Progenitor cell of endocrine pancreas (in vitro differentiated cells): ENCODE results near the gene ADORA3. TPM values are rescaled to one million over a fixed set of nuclear protein-coding genes. Genes with fewer than 3 reads are reported as not detected.

Experiments
- DNase-seq: peaks from one replicate; pipeline ENCODE4 v3.0.0; 2021; ENCODE audit warnings: low spot score; ENCODE audit not compliant: unreplicated experiment
- H3K27ac Mint-ChIP-seq: 2 replicates; pipeline ENCODE4 v1.8.0; 2021; ENCODE audit warnings: mild to moderate bottlenecking, moderate library complexity, mixed read lengths
- H3K27me3 Mint-ChIP-seq: 2 replicates; pipeline ENCODE4 v1.8.0; 2021; ENCODE audit warnings: mixed read lengths
- H3K36me3 Mint-ChIP-seq: 2 replicates; pipeline ENCODE4 v1.8.0; 2022; ENCODE audit warnings: mixed read lengths; ENCODE audit not compliant: insufficient read depth
- H3K4me1 Mint-ChIP-seq: 2 replicates; pipeline ENCODE4 v1.8.0; 2021; ENCODE audit warnings: low read depth, mixed read lengths
- H3K4me3 Mint-ChIP-seq: 2 replicates; pipeline ENCODE4 v1.8.0; 2021; ENCODE audit warnings: low read depth, mild to moderate bottlenecking, moderate library complexity, mixed read lengths
- H3K9me3 Mint-ChIP-seq: 2 replicates; pipeline ENCODE4 v1.8.0; 2021; ENCODE audit warnings: low read depth, mixed read lengths
- total RNA-seq: library from RNA; stranded (reverse); gene quantifications from 2 replicates; pipeline ENCODE4 v1.2.1, GENCODE V29; 2021
- TF ChIP-seq, protein P1 (sequence below): fragments of 200-600 bp; sonication (generic); IDR thresholded peaks from one replicate; pipeline ENCODE4 v1.5.0; 2021; ENCODE audit warnings: antibody characterized with exemption, mild to moderate bottlenecking; ENCODE audit not compliant: unreplicated experiment

Gene ADORA3
- total RNA-seq, 1 donor from 2014 or later: not detected

DNA sequence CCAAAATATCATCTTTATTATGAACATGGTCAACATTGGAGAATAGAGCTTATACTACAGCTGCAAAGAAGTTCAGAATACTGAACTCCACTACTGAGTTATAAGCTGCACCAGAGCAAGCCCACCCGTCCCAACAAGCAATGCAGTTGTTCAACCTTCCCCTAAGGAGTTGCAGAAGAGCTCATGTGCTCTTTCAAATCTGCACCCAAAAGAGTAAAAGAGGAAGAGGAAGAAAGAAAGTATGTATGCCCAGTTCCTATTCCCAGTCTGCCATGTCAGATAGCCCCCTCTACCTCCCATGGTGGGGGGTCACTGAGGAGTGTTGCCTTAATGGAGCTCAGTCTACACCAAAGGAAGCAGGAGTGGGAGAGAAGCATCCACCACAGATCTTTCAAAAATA is 22.8 kb downstream of the ADORA3 start:
- TF ChIP-seq, protein P1, sequence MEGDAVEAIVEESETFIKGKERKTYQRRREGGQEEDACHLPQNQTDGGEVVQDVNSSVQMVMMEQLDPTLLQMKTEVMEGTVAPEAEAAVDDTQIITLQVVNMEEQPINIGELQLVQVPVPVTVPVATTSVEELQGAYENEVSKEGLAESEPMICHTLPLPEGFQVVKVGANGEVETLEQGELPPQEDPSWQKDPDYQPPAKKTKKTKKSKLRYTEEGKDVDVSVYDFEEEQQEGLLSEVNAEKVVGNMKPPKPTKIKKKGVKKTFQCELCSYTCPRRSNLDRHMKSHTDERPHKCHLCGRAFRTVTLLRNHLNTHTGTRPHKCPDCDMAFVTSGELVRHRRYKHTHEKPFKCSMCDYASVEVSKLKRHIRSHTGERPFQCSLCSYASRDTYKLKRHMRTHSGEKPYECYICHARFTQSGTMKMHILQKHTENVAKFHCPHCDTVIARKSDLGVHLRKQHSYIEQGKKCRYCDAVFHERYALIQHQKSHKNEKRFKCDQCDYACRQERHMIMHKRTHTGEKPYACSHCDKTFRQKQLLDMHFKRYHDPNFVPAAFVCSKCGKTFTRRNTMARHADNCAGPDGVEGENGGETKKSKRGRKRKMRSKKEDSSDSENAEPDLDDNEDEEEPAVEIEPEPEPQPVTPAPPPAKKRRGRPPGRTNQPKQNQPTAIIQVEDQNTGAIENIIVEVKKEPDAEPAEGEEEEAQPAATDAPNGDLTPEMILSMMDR: no peak

DNA sequence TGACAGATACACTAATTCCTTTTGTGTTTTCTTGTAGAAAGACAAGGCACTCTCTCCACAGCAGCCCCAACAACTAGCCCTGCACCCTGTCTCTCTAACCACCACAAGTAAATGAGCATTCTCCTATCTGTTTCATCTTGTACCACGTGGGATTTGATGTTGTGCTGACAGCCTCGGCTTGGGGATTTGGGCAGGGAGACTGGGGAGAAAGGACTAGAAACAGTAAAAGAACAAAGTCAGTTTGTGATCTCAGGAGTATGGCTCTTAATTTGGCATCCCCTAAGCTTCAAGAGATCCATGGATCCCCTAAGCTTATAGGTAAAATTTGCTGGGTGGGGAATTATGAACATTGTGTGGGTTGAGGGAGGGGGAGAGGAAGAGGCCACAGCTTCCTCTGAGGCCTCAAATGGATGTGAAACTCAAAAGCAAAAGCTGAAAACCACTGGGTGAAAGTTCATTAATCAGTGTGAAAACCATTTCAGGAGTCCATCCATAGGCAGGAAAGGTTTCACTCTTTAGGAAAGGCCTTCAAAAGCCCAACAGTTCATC is 26.6 kb downstream of the ADORA3 start:
- H3K4me3 Mint-ChIP-seq: no peak overlapping the region
- TF ChIP-seq, protein P1: no peak
- H3K27me3 Mint-ChIP-seq: no peaks in the 10 kb centered on the region
- H3K4me1 Mint-ChIP-seq: no peaks in the 10 kb centered on the region
- peaks cover 4% of the 10 kb centered on the region for H3K36me3 Mint-ChIP-seq
- H3K27ac Mint-ChIP-seq: no peak overlapping the region
- H3K9me3 Mint-ChIP-seq: no peaks in the 10 kb centered on the region
- no peak for DNase-seq

More for the DNA sequence above, 22.8 kb downstream of the ADORA3 start:
- H3K4me3 Mint-ChIP-seq: no peak overlapping the region
- H3K27ac Mint-ChIP-seq: no peak overlapping the region
- H3K9me3 Mint-ChIP-seq: no peaks in the 10 kb centered on the region
- DNase-seq: no peak
- H3K4me1 Mint-ChIP-seq: peaks cover 4% of the 10 kb centered on the region
- no peaks in the 10 kb centered on the region for H3K27me3 Mint-ChIP-seq
- H3K36me3 Mint-ChIP-seq: no peaks in the 10 kb centered on the region

- Mint-ChIP-seq H3K27ac (no peak overlapping the region), H3K9me3 (no peaks in the 10 kb centered on the region), H3K27me3 (no peaks in the 10 kb centered on the region), H3K4me3 (no peak overlapping the region), H3K36me3 (peaks cover 4% of the 10 kb centered on the region), H3K4me1 (no peaks in the 10 kb centered on the region)
- no peak for DNase-seq
- TF ChIP-seq, protein P1: no peak
Observed at GRCh38 chr1:111476214-111476613, 27.2 kb downstream of the ADORA3 start.

GRCh38 chr1:111475701-111476100 is 27.7 kb downstream of the ADORA3 start:
- Mint-ChIP-seq H3K36me3 (peaks cover 4% of the 10 kb centered on the region), H3K27me3 (no peaks in the 10 kb centered on the region), H3K4me1 (no peaks in the 10 kb centered on the region), H3K27ac (no peak overlapping the region), H3K9me3 (no peaks in the 10 kb centered on the region), H3K4me3 (no peak overlapping the region)
- TF ChIP-seq, protein P1: no peak
- no peak for DNase-seq

GRCh38 chr1:111474521-111474920 is 28.9 kb downstream of the ADORA3 start:
- TF ChIP-seq, protein P1: no peak
- DNase-seq: no peak
- no peak overlapping the region for H3K27ac Mint-ChIP-seq
- no peak overlapping the region for H3K4me3 Mint-ChIP-seq
- peaks cover 4% of the 10 kb centered on the region for H3K36me3 Mint-ChIP-seq
- no peaks in the 10 kb centered on the region for H3K4me1 Mint-ChIP-seq
- no peaks in the 10 kb centered on the region for H3K9me3 Mint-ChIP-seq
- no peaks in the 10 kb centered on the region for H3K27me3 Mint-ChIP-seq
